ENCODE results near the gene PLS1.

Gene PLS1

GRCh38 chr3:142633073-142633472 is 36.9 kb downstream of the PLS1 start:
- DNase-seq (ENCODE audit: low read depth) = no peak
- in situ Hi-C loops (cut with HindIII; ENCODE audit: low sequenced_read_pairs) = no loop called here
- no peak for TF ChIP-seq CTCF (IDR thresholded peaks at IDR 0.05; ENCODE audit: low read depth, low read length, missing control alignments)
- H3K4me3 ChIP-seq (ENCODE audit: low read depth, low read length) = no peak overlapping the region

DNA sequence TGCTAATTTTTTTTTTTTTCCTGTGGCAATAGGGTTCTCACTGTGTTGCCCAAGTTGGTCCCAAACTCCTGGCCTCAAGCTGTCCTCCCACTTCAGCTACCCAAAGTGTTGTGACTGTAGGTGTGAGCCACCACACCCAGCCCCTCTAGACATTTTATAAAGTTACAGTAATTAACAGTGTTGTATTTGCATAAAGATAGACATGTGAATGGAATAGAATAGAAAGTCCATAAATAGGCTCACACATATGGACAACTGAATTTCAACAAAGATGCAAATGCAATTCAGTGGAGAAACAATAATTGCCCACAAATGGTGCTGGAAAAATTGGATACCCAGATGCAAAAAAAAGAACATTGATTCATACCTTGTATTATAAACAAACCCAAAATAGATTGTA is 39.9 kb downstream of the PLS1 start:
- H3K4me3 ChIP-seq (ENCODE audit: low read depth, low read length) = no peak overlapping the region
- DNase-seq (ENCODE audit: low read depth) = no peak
- TF ChIP-seq CTCF (IDR thresholded peaks at IDR 0.05; ENCODE audit: low read depth, low read length, missing control alignments) = no peak
- in situ Hi-C loops (cut with HindIII; ENCODE audit: low sequenced_read_pairs) = no loop called here

DNA sequence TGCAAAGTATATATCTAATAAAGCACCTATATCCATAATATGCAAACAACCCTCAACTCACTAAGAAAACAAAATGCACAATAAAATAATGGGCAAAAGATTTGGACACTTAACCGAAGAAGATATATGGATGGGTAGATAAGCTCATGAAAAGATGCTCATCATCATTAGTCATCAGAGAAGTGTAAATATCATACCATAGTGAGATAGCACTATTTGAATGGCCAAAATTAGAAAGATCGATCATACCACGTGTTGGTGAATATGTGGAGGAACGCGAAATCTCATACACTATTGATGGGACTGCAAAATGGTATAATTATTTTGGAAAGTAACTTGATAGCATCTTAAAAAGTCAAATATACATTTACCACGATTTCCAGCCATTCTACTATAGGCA is 40.5 kb downstream of the PLS1 start:
- in situ Hi-C loops (cut with HindIII; ENCODE audit: low sequenced_read_pairs) = no loop called here
- H3K4me3 ChIP-seq (ENCODE audit: low read depth, low read length) = no peak overlapping the region
- no peak for DNase-seq (ENCODE audit: low read depth)
- no peak for TF ChIP-seq CTCF (IDR thresholded peaks at IDR 0.05; ENCODE audit: low read depth, low read length, missing control alignments)

GRCh38 chr3:142638291-142638690 is 42.1 kb downstream of the PLS1 start:
- in situ Hi-C loops (cut with HindIII; ENCODE audit: low sequenced_read_pairs) = no loop called here
- DNase-seq (ENCODE audit: low read depth) = no peak
- no peak overlapping the region for H3K4me3 ChIP-seq (ENCODE audit: low read depth, low read length)
- no peak for TF ChIP-seq CTCF (IDR thresholded peaks at IDR 0.05; ENCODE audit: low read depth, low read length, missing control alignments)

- TF ChIP-seq CTCF (IDR thresholded peaks at IDR 0.05; ENCODE audit: low read depth, low read length, missing control alignments) = no peak
- in situ Hi-C loops (cut with HindIII; ENCODE audit: low sequenced_read_pairs) = no loop called here
- H3K4me3 ChIP-seq (ENCODE audit: low read depth, low read length) = no peak overlapping the region
- DNase-seq (ENCODE audit: low read depth) = no peak
These were observed 45.3 kb downstream of the PLS1 start for GRCh38 chr3:142641504-142641903.

GRCh38 chr3:142642956-142643355 is 46.8 kb downstream of the PLS1 start:
- in situ Hi-C loops (cut with HindIII; ENCODE audit: low sequenced_read_pairs) = no loop called here
- no peak overlapping the region for H3K4me3 ChIP-seq (ENCODE audit: low read depth, low read length)
- TF ChIP-seq CTCF (IDR thresholded peaks at IDR 0.05; ENCODE audit: low read depth, low read length, missing control alignments) = no peak
- no peak for DNase-seq (ENCODE audit: low read depth)

DNA sequence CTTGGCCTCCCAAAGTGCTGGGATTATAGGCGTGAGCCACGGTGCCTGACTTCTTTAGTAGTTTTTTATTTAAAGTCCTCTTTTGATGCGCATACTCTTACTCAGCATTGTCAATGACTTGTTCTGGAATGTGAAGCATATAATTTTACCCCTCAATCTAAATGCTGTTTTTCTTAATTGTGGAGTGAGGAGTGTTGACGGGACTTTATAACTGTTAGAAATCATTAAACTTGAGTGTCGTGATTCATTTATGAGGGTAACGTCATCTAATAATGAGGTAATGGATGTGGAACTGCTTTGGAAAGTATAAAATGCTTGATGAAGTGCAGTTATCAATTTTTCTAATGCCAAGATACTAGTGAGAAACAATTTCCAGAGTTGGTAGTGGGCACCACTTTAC is 48.3 kb downstream of the PLS1 start:
- no peak for DNase-seq (ENCODE audit: low read depth)
- in situ Hi-C loops (cut with HindIII; ENCODE audit: low sequenced_read_pairs) = no loop called here
- no peak for TF ChIP-seq CTCF (IDR thresholded peaks at IDR 0.05; ENCODE audit: low read depth, low read length, missing control alignments)
- no peak overlapping the region for H3K4me3 ChIP-seq (ENCODE audit: low read depth, low read length)

Measured in astrocyte of the cerebellum (primary cell).